ENCODE data around the gene CORO2B.

GRCh38 chr15:68718468-68718867 is 139.7 kb downstream of the CORO2B start:
- TF ChIP-seq CTCF (IDR thresholded peaks at IDR 0.05) (no peak), POLR2A (IDR thresholded peaks at IDR 0.05) (no peak)
